RWPE2 (cell line): Measurements from ENCODE around the gene RANGAP1.

Experiments
- ATAC-seq: fragments of 200-7000 bp; cut with Tn5 transposase; 3 replicates; pipeline ENCODE4 v1.9.1; 2021; ENCODE audit warnings: low read depth
- DNase-seq: peaks from one replicate; pipeline ENCODE4 v3.0.0-alpha.2; 2020; ENCODE audit warnings: low spot score
- H3K27ac ChIP-seq: fragments of 450-650 bp; 2 replicates; pipeline ENCODE4 v1.5.1; 2017; ENCODE audit warnings: mild to moderate bottlenecking; ENCODE audit not compliant: poor library complexity, severe bottlenecking
- H3K27me3 ChIP-seq: fragments of 250-450 bp; sonication (Bioruptor Pico); 2 replicates; pipeline ENCODE4 v1.5.1; 2021; ENCODE audit warnings: mild to moderate bottlenecking, moderate library complexity; ENCODE audit not compliant: insufficient read depth, poor library complexity, severe bottlenecking
- H3K36me3 ChIP-seq: fragments of 250-450 bp; sonication (Bioruptor Pico); 2 replicates; pipeline ENCODE4 v1.5.1; 2020; ENCODE audit warnings: low read depth, mild to moderate bottlenecking, moderate library complexity
- H3K4me1 ChIP-seq: fragments of 250-450 bp; sonication (Bioruptor Pico); 2 replicates; pipeline ENCODE4 v1.5.1; 2021; ENCODE audit warnings: mild to moderate bottlenecking, moderate library complexity; ENCODE audit not compliant: insufficient read depth, poor library complexity, severe bottlenecking
- H3K4me3 ChIP-seq: fragments of 250-450 bp; sonication (Bioruptor Pico); 2 replicates; pipeline ENCODE4 v1.5.1; 2021; ENCODE audit warnings: mild to moderate bottlenecking, moderate library complexity; ENCODE audit not compliant: severe bottlenecking
- H3K9me3 ChIP-seq: fragments of 250-450 bp; sonication (Bioruptor Pico); 2 replicates; pipeline ENCODE4 v1.5.1; 2021; ENCODE audit warnings: mild to moderate bottlenecking, moderate library complexity; ENCODE audit not compliant: severe bottlenecking
- TF ChIP-seq, protein P1 (sequence below): fragments of 450-650 bp; IDR thresholded peaks from one replicate; pipeline ENCODE4 v1.5.1; 2017; ENCODE audit warnings: mild to moderate bottlenecking, moderate library complexity; ENCODE audit not compliant: poor library complexity, severe bottlenecking

RANGAP1 gene

DNA sequence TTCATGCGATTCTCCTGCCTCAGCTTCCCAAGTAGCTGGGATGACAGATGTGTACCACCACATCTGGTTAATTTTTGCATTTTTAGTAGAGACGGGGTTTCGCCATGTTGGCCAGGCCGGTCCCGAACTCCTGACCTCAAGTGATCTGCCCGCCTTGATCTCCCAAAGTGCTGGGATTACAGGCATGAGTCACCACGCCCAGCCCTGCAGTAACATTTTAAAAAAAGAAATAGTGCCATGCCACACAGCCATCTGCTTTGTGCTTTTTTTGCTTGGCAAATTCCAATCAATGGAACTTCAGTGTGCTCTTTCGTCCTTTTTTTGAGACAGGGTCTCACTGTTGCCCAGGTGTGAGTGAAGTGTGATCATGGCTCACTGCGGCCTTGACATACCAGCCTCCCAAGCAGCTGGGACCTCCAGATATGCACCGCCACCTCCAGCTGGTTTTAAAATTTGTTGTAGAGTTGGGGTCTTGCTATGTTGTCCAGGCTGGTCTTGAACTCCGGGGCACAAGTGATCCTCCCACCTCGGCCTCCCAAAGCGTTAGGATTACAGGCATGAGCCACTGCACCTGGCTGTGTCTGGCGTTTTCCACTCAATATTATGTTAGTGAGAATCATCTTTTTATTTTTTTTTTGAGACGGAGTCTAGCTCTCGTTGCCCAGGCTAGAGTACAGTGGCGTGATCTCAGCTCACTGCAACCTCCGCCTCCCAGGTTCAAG lies 43.4 kb downstream of the RANGAP1 start:
- TF ChIP-seq, protein P1, sequence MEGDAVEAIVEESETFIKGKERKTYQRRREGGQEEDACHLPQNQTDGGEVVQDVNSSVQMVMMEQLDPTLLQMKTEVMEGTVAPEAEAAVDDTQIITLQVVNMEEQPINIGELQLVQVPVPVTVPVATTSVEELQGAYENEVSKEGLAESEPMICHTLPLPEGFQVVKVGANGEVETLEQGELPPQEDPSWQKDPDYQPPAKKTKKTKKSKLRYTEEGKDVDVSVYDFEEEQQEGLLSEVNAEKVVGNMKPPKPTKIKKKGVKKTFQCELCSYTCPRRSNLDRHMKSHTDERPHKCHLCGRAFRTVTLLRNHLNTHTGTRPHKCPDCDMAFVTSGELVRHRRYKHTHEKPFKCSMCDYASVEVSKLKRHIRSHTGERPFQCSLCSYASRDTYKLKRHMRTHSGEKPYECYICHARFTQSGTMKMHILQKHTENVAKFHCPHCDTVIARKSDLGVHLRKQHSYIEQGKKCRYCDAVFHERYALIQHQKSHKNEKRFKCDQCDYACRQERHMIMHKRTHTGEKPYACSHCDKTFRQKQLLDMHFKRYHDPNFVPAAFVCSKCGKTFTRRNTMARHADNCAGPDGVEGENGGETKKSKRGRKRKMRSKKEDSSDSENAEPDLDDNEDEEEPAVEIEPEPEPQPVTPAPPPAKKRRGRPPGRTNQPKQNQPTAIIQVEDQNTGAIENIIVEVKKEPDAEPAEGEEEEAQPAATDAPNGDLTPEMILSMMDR, result no peak
- Histone ChIP-seq H3K27me3 (no peaks in the 10 kb centered on the region), H3K9me3 (no peaks in the 10 kb centered on the region), H3K27ac (peak overlapping the region; percentile 20), H3K4me1 (no peaks in the 10 kb centered on the region), H3K4me3 (no peak overlapping the region), H3K36me3 (peaks cover 12% of the 10 kb centered on the region)
- DNase-seq, result no peak
- no peak for ATAC-seq

DNA sequence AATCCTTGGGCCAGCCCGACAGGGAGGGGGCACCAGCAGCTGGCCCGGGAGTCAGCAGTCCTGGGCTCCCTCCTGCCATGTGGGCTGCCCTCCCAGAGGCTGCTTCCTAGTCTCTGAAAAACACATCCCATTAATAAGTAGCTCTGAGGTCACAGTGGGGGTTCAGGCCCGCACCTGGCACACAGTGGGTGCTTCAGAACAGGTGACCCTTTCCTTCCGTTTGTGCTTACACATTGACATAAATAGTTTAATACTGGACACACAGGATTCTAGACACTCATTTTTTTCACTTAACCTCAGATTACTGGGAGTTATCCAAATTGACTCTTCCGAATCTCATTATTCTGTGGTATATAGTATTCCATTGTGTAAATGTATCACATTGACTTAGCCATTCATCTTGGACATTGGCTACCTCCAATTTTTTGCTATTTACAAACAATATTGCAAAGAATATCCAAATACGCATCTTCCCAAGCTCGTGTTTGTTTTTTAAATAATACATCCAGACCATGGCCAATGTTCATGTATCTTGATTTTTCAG lies 44.8 kb downstream of the RANGAP1 start:
- TF ChIP-seq, protein P1, result no peak
- no peak overlapping the region for H3K4me3 ChIP-seq
- H3K36me3 ChIP-seq, result peaks cover under 1% of the 10 kb centered on the region; the same call in 1 of the 2 replicates
- H3K27ac ChIP-seq, result no peak overlapping the region
- no peaks in the 10 kb centered on the region for H3K27me3 ChIP-seq
- no peaks in the 10 kb centered on the region for H3K9me3 ChIP-seq
- H3K4me1 ChIP-seq, result no peaks in the 10 kb centered on the region
- DNase-seq (no peak), ATAC-seq (no peak)

DNA sequence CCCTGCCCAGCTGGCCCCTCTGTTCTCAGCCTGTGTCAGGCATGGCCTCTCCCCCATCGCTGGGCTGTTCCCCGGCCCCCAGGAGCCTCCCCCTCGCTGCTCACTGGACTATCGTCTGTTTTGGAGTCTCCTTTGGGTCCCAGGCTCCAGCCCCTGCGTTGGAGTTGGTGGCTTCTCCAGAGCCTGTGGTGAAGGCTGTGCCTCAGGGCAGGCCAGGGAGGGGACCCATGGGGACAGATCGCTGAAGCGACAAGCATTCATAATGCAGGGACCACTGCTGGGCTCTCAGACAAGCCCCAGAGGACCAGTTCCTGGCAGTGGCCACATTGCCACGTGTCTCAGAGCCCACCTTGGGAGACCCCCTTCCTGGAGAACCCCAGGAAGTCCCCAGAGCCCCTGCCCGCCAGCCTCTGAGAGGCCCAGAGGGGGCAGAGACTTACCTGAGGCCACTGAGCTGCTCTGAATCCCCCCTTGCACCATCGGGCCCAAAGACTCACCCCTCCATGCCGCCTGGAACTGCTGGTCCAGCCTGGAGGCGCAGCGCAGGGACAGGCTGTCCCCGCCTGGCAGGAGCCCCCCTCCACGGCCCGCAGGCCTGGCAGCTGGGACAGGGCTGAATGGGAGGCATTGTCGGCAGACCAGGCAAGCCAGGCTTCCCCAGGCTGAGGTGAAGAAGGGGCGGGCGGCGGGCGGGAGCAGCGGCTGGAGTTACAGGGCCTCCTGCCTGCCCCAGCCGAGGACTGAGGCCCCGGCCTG lies 45.4 kb downstream of the RANGAP1 start, which contains the start of gene CHADL:
Gene CHADL, minus strand, starts transcription at position 555 of the 756 bp plus-strand sequence. Its CDS starts 50 bp downstream, at position 505.
- Histone ChIP-seq H3K27ac (no peak within 1 kb of the TSS), H3K9me3 (no peaks in the 10 kb centered on the region), H3K4me3 (no peak within 1 kb of the TSS), H3K36me3 (no peaks in the 10 kb centered on the region), H3K27me3 (no peaks in the 10 kb centered on the region), H3K4me1 (no peaks in the 10 kb centered on the region)
- TF ChIP-seq, protein P1, result no peak
- DNase-seq (no peak), ATAC-seq (no peak)

DNA sequence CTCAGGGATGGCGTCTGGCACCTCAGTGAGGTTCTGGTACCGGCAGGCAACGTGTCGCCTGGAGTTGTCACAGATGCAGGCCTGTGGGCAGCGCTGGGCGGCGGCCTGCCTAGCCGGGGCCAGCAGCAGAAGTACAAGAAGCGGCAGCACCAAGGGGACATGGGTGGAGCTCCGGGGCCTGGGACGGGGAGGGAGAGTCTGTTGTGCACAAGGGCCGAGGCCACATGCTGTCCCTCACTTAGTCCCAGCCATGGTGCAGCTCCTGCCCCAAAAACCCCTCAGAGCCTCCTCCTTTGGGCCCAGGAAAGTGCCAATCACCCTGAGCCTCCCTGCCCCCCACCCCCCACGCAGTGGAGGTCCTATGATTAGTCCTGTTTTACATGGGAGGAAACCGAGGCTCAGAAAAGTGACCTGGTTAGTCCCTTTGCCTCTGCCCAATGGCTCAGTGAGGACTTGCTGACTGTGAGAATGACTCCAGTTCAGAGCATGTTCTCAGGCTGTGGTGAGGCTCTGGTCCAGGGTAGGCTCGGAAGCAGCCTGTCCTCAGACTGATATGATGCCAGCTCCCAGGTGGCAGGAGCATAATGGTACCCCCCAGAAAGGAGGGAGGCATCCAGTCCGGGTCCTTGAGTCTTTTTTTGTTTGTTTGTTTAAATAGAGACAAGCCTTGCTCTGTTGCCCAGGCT lies 46.4 kb downstream of the RANGAP1 start:
- ATAC-seq (no peak), DNase-seq (no peak)
- Histone ChIP-seq H3K9me3 (no peaks in the 10 kb centered on the region), H3K36me3 (no peaks in the 10 kb centered on the region), H3K27ac (no peak overlapping the region), H3K4me1 (no peaks in the 10 kb centered on the region), H3K27me3 (no peaks in the 10 kb centered on the region), H3K4me3 (no peak overlapping the region)
- TF ChIP-seq, protein P1, result no peak
